Neural cell (in vitro differentiated cells): ENCODE measurements around the gene TMC1.

Experiments
- EP300 ChIP-seq: fragments of 450-650 bp; conservative IDR thresholded peaks from 2 replicates; pipeline ENCODE4 v1.6.1; 2014; ENCODE audit warnings: antibody characterized with exemption, mild to moderate bottlenecking, moderate library complexity; ENCODE audit not compliant: poor library complexity, severe bottlenecking
- EZH2 ChIP-seq: fragments of 200-600, 300-800 bp; shearing (Covaris generic), sonication (generic); IDR thresholded peaks from 2 replicates; pipeline ENCODE4 v1.6.1; 2014; ENCODE audit warnings: antibody characterized with exemption, low read length, borderline replicate concordance, mild to moderate bottlenecking; ENCODE audit not compliant: insufficient read depth, poor library complexity, severe bottlenecking
- RAD21 ChIP-seq: fragments of 450-650 bp; conservative IDR thresholded peaks from 2 replicates; pipeline ENCODE4 v1.6.1; 2014; ENCODE audit warnings: antibody characterized with exemption, mild to moderate bottlenecking, moderate library complexity
- TAF1 ChIP-seq: IDR thresholded peaks from 2 replicates; pipeline ENCODE4 v1.6.1; 2012; ENCODE audit warnings: low read depth
- TF ChIP-seq, protein P1 (sequence below): fragments of 450-650 bp; IDR thresholded peaks from 2 replicates; pipeline ENCODE4 v1.5.1; 2014; ENCODE audit warnings: antibody characterized with exemption, mild to moderate bottlenecking, moderate library complexity; ENCODE audit not compliant: poor library complexity, severe bottlenecking
- TF ChIP-seq, protein P2 (sequence below): IDR thresholded peaks from 2 replicates; pipeline ENCODE4 v1.6.1; 2012; ENCODE audit warnings: borderline replicate concordance

- TF ChIP-seq, protein P1, sequence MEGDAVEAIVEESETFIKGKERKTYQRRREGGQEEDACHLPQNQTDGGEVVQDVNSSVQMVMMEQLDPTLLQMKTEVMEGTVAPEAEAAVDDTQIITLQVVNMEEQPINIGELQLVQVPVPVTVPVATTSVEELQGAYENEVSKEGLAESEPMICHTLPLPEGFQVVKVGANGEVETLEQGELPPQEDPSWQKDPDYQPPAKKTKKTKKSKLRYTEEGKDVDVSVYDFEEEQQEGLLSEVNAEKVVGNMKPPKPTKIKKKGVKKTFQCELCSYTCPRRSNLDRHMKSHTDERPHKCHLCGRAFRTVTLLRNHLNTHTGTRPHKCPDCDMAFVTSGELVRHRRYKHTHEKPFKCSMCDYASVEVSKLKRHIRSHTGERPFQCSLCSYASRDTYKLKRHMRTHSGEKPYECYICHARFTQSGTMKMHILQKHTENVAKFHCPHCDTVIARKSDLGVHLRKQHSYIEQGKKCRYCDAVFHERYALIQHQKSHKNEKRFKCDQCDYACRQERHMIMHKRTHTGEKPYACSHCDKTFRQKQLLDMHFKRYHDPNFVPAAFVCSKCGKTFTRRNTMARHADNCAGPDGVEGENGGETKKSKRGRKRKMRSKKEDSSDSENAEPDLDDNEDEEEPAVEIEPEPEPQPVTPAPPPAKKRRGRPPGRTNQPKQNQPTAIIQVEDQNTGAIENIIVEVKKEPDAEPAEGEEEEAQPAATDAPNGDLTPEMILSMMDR: no peak
- TF ChIP-seq RAD21 (no peak), EP300 (no peak), EZH2 (no peak), TAF1 (no peak)
- TF ChIP-seq, protein P2, sequence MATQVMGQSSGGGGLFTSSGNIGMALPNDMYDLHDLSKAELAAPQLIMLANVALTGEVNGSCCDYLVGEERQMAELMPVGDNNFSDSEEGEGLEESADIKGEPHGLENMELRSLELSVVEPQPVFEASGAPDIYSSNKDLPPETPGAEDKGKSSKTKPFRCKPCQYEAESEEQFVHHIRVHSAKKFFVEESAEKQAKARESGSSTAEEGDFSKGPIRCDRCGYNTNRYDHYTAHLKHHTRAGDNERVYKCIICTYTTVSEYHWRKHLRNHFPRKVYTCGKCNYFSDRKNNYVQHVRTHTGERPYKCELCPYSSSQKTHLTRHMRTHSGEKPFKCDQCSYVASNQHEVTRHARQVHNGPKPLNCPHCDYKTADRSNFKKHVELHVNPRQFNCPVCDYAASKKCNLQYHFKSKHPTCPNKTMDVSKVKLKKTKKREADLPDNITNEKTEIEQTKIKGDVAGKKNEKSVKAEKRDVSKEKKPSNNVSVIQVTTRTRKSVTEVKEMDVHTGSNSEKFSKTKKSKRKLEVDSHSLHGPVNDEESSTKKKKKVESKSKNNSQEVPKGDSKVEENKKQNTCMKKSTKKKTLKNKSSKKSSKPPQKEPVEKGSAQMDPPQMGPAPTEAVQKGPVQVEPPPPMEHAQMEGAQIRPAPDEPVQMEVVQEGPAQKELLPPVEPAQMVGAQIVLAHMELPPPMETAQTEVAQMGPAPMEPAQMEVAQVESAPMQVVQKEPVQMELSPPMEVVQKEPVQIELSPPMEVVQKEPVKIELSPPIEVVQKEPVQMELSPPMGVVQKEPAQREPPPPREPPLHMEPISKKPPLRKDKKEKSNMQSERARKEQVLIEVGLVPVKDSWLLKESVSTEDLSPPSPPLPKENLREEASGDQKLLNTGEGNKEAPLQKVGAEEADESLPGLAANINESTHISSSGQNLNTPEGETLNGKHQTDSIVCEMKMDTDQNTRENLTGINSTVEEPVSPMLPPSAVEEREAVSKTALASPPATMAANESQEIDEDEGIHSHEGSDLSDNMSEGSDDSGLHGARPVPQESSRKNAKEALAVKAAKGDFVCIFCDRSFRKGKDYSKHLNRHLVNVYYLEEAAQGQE: no peak
Measured at GRCh38 chr9:72579190-72579589, 57.8 kb downstream of the TMC1 start.
